GM12878 (cell line): Measurements from ENCODE around the gene CYB5A. TPM values are rescaled to one million over a fixed set of nuclear protein-coding genes. Genes with fewer than 3 reads are reported as not detected.

ENCODE experiments used
- ATAC-seq: fragments of 200-7000 bp; cut with Tn5 transposase; 3 replicates; pipeline ENCODE4 v1.9.1; 2020; ENCODE audit warnings: mild to moderate bottlenecking, moderate library complexity
- BruUV-seq: library from RNA; stranded (reverse); fragments of 400-500 nt; replicated peaks from 2 replicates; lab custom pipeline; 2021; lab: Mats Ljungman, UMichigan
- CTCF ChIA-PET: fragments of 300-600 bp; sonication (Branson Sonifier 250); formaldehyde crosslinking; extraction: SDS; loops from one replicate; lab custom pipeline; 2021; ENCODE audit warnings: inconsistent platforms; lab: Yijun Ruan, JAX
- POLR2A ChIA-PET: fragments of 350-600 bp; formaldehyde crosslinking; extraction: SDS; loops from one replicate; lab custom pipeline; 2021; ENCODE audit warnings: inconsistent platforms; lab: Charles Lee
- RAD21 ChIA-PET: fragments of 300-600 bp; sonication (Branson Sonifier 250); formaldehyde crosslinking; loops from one replicate; lab custom pipeline; 2023; ENCODE audit warnings: antibody characterized with exemption; ENCODE audit not compliant: unreplicated experiment; lab: Charles Lee
- SMC1A ChIA-PET: fragments of 300-600 bp; sonication (Branson Sonifier 250); formaldehyde crosslinking; loops from one replicate; lab custom pipeline; 2023; ENCODE audit not compliant: unreplicated experiment, uncharacterized antibody; lab: Charles Lee
- DNase-seq: peaks from one replicate; pipeline ENCODE4 v3.0.0-alpha.2; 2011; ENCODE audit warnings: low read depth, low spot score
- FAIRE-seq: peaks from 3 replicates; lab custom pipeline; 2011; peaks lifted over from hg19 to GRCh38; lab: Jason Lieb, UNC
- H2AFZ ChIP-seq: 2 replicates; pipeline ENCODE4 v1.6.0; 2011; ENCODE audit warnings: low read depth, low read length, control low read depth; ENCODE audit not compliant: control insufficient read depth
- H3K27ac ChIP-seq: 2 replicates; pipeline ENCODE4 v1.5.1; 2011; ENCODE audit warnings: control low read depth; ENCODE audit not compliant: control insufficient read depth, insufficient read depth
- H3K27me3 ChIP-seq, 2 experiments: replicated peaks in 1 of 2; 2 replicates each; pipeline versions ENCODE4 v1.6.0 to v1.6.1; 2011; ENCODE audit warnings: low read length in 1 of 2; ENCODE audit not compliant: control insufficient read depth in 2 of 2, insufficient read depth in 2 of 2
- H3K36me3 ChIP-seq, 2 experiments: 2 replicates each; pipeline ENCODE4 v1.5.1; 2011; ENCODE audit warnings: low read length in 1 of 2; ENCODE audit not compliant: control insufficient read depth in 2 of 2, insufficient read depth in 2 of 2
- H3K4me1 ChIP-seq: 2 replicates; pipeline ENCODE4 v1.6.1; 2011; ENCODE audit warnings: mild to moderate bottlenecking, low read length, moderate library complexity, mixed read lengths; ENCODE audit not compliant: control insufficient read depth, insufficient read depth
- H3K4me2 ChIP-seq: 2 replicates; pipeline ENCODE4 v1.6.0; 2011; ENCODE audit warnings: control low read depth; ENCODE audit not compliant: control insufficient read depth, insufficient read depth
- H3K4me3 ChIP-seq: fragments of 200-600 bp; sonication (generic); 2 replicates; pipeline ENCODE4 v1.5.1; 2016
- H3K79me2 ChIP-seq: 2 replicates; pipeline ENCODE4 v1.6.0; 2011; ENCODE audit warnings: low read length; ENCODE audit not compliant: control insufficient read depth, insufficient read depth
- H3K9ac ChIP-seq: 2 replicates; pipeline ENCODE4 v1.8.0; 2011; ENCODE audit warnings: low read length, control low read depth, mixed read lengths; ENCODE audit not compliant: control insufficient read depth, insufficient read depth
- H3K9me3 ChIP-seq: replicated peaks from 3 replicates; pipeline ENCODE4 v1.5.1; 2011; ENCODE audit warnings: mild to moderate bottlenecking, low read length; ENCODE audit not compliant: control insufficient read depth, insufficient read depth
- H4K20me1 ChIP-seq: 2 replicates; pipeline ENCODE4 v1.6.0; 2011; ENCODE audit not compliant: control insufficient read depth, insufficient read depth
- BMI1 ChIP-seq: fragments of 450-650 bp; IDR thresholded peaks from 2 replicates; pipeline ENCODE4 v1.6.1; 2016; ENCODE audit warnings: mild to moderate bottlenecking, moderate library complexity, borderline replicate concordance
- EED ChIP-seq: sonication (generic); IDR thresholded peaks from 2 replicates; pipeline ENCODE4 v1.6.1; 2016; ENCODE audit warnings: antibody characterized with exemption, low read depth
- IRF5 ChIP-seq: fragments of 450-650 bp; IDR thresholded peaks from 2 replicates; pipeline ENCODE4 v1.6.1; 2017; ENCODE audit warnings: borderline replicate concordance
- NRF1 ChIP-seq: conservative IDR thresholded peaks from 2 replicates; pipeline ENCODE4 v1.6.1; 2011; ENCODE audit warnings: mild to moderate bottlenecking, low read depth, low read length, improper control_type of control experiment
- SIN3A ChIP-seq: IDR thresholded peaks from 2 replicates; pipeline ENCODE4 v1.6.1; 2012; ENCODE audit warnings: low read depth, low read length, improper control_type of control experiment
- SIX5 ChIP-seq: IDR thresholded peaks from 2 replicates; pipeline ENCODE4 v1.6.1; 2011; ENCODE audit warnings: mild to moderate bottlenecking, low read depth, low read length, moderate library complexity; ENCODE audit not compliant: severe bottlenecking
- SPI1 ChIP-seq: IDR thresholded peaks from 2 replicates; pipeline ENCODE4 v1.6.1; 2011; ENCODE audit warnings: low read depth, mild to moderate bottlenecking, low read length, moderate library complexity, borderline replicate concordance; ENCODE audit not compliant: insufficient read depth
- TCF3 ChIP-seq: IDR thresholded peaks from 2 replicates; pipeline ENCODE4 v1.6.1; 2012; ENCODE audit warnings: low read depth, mild to moderate bottlenecking, low read length, borderline replicate concordance; ENCODE audit not compliant: insufficient read depth
- ZNF274 ChIP-seq: IDR thresholded peaks from one replicate; pipeline ENCODE4 v1.8.0; 2011; ENCODE audit not compliant: insufficient read length, insufficient read depth
- ZZZ3 ChIP-seq: IDR thresholded peaks from 2 replicates; pipeline ENCODE4 v1.6.1; 2011; ENCODE audit warnings: low read depth; ENCODE audit not compliant: control insufficient read depth, insufficient read length
- WGBS: methylation state at CpG from one replicate; pipeline ENCODE4 v1.1.6; 2016; ENCODE audit warnings: low lambda C conversion rate; ENCODE audit not compliant: insufficient replicate concordance, insufficient coverage; ENCODE audit errors: missing lambda C conversion rate; 5-methylcytosine and 5-hydroxymethylcytosine counted together
- in situ Hi-C: fragments of 300-500 bp; cut with MboI; formaldehyde crosslinking; loops from 9 replicates; pipeline ENCODE4 v1.14.3; 2018; ENCODE audit warnings: mixed read lengths
- intact Hi-C: fragments of 100-400 bp; cut with micrococcal nuclease; formaldehyde crosslinking; loops from one replicate; pipeline ENCODE4 v1.14.2; 2022; ENCODE audit not compliant: unreplicated experiment
- polyA plus RNA-seq, 11 experiments: library from polyadenylated mRNA; depleted of rRNA in 4 of 11; unstranded in 6 of 11; stranded (reverse) in 5 of 11; fragments of >200 nt; fragmentation: Nextera tagmentation in 4 of 11; fragmentation: Illumina TruSeq in 1 of 11; extraction: Ambion mirVana in 4 of 11; extraction: Trizol in 1 of 11; gene quantifications; 1 replicate in 1 of 11; 2 replicates in 10 of 11; pipeline versions ENCODE4 v1.2.1 to v1.2.3, GENCODE V29; 2011 to 2016; ENCODE audit warnings: inconsistent platforms in 2 of 11, missing spikeins in 2 of 11, low read depth in 1 of 11
- total RNA-seq, 4 experiments: library from RNA; depleted of rRNA in 3 of 4; stranded (reverse); fragments of >200 nt in 3 of 4; fragmentation: Illumina TruSeq in 1 of 4; extraction: Trizol in 1 of 4; gene quantifications; 2 replicates each; pipeline versions ENCODE4 v1.2.1 to v1.2.3, GENCODE V29; 2013 to 2021
- TF ChIP-seq, protein P1 (sequence below): IDR thresholded peaks from 2 replicates; pipeline ENCODE4 v1.6.1; 2012; ENCODE audit warnings: low read length, inconsistent platforms
- TF ChIP-seq, protein P2 (sequence below): fragments of 450-650 bp; IDR thresholded peaks from 2 replicates; pipeline ENCODE4 v1.6.1; 2017; ENCODE audit warnings: mild to moderate bottlenecking, moderate library complexity
- TF ChIP-seq, protein P3 (sequence below): fragments of 150-350 bp; IDR thresholded peaks from 2 replicates; pipeline ENCODE4 v1.6.1; 2016; ENCODE audit warnings: low read depth, low read length

Gene CYB5A
- total and polyA plus RNA-seq, 10 of the 15 experiments (the other 5 are each of a cell fraction or from before 2014, with no cell fraction given) = 60.2 to 129 (median 103) TPM

DNA sequence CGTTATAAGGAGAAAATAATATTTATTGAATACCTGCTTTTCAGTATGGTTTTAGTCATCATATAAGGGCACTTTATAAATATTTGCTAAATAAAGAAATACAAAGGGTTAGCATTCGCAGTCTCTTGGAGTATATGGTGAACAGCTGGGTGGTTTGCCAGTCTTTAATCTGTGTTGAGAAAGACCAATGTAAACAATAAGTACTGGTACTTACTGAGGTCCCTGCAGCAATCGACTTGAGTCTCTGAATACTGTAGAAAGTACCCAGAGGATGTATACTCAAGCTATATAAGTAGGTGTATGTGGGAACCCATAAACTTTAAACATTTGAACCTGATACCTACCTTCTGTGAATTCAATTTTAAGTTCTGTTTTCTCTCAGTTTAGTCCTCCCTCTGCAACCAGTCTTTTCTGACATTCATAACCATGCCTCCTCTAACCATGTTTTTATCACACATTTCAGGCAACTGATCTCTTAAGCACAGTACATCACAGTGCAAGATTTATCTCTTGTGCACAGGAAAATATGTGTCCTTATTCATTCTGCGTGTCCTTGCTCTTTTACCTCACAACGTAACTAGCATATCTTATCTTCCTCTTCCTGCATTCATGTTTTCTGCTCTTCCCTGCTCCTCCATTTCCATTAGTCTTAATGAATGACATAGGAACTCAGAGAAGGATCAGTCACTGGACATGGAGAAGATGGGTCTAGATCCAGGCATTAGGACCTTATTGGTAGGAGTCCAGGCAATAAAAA, 45.6 kb upstream of the CYB5A start:
- no peak overlapping the region for H3K4me3 ChIP-seq
- H3K4me1 ChIP-seq = peaks cover 5% of the 10 kb centered on the region
- ChIA-PET CTCF (interaction anchor here (3.6 kb wide), 1 partner anchor 140 kb away, joined by 17 read pairs; no protein-coding TSS in a partner anchor), RAD21 (no interaction called here), POLR2A (no interaction called here), SMC1A (no interaction called here)
- no peaks in the 10 kb centered on the region for H3K36me3 ChIP-seq
- H3K79me2 ChIP-seq = no peaks in the 10 kb centered on the region
- intact Hi-C loops = no loop called here
- ATAC-seq (no peak), DNase-seq (no peak), FAIRE-seq (no peak)
- no peak overlapping the region for H2AFZ ChIP-seq
- no peak overlapping the region for H3K9ac ChIP-seq
- no peak overlapping the region for H3K4me2 ChIP-seq
- peaks cover 3% of the 10 kb centered on the region; the same call in 2 of the 3 replicates for H3K9me3 ChIP-seq
- in situ Hi-C loops = no loop called here
- no TSS peak for BruUV-seq
- no peaks in the 10 kb centered on the region for H3K27me3 ChIP-seq
- H3K27ac ChIP-seq = no peak overlapping the region
- 71% methylated on average over 5 of the region's 5 CpGs for WGBS
- no peaks in the 10 kb centered on the region for H4K20me1 ChIP-seq
- TF ChIP-seq ZZZ3 = no peak
- TF ChIP-seq SIX5 = no peak
- TF ChIP-seq ZNF274 = no peak
- no peak for TF ChIP-seq IRF5
- TF ChIP-seq, protein P1, sequence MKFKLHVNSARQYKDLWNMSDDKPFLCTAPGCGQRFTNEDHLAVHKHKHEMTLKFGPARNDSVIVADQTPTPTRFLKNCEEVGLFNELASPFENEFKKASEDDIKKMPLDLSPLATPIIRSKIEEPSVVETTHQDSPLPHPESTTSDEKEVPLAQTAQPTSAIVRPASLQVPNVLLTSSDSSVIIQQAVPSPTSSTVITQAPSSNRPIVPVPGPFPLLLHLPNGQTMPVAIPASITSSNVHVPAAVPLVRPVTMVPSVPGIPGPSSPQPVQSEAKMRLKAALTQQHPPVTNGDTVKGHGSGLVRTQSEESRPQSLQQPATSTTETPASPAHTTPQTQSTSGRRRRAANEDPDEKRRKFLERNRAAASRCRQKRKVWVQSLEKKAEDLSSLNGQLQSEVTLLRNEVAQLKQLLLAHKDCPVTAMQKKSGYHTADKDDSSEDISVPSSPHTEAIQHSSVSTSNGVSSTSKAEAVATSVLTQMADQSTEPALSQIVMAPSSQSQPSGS = no peak
- no peak for TF ChIP-seq EED
- TF ChIP-seq NRF1 = no peak
- TF ChIP-seq TCF3 = no peak
- no peak for TF ChIP-seq SPI1
- TF ChIP-seq SIN3A = no peak
- TF ChIP-seq, protein P2, sequence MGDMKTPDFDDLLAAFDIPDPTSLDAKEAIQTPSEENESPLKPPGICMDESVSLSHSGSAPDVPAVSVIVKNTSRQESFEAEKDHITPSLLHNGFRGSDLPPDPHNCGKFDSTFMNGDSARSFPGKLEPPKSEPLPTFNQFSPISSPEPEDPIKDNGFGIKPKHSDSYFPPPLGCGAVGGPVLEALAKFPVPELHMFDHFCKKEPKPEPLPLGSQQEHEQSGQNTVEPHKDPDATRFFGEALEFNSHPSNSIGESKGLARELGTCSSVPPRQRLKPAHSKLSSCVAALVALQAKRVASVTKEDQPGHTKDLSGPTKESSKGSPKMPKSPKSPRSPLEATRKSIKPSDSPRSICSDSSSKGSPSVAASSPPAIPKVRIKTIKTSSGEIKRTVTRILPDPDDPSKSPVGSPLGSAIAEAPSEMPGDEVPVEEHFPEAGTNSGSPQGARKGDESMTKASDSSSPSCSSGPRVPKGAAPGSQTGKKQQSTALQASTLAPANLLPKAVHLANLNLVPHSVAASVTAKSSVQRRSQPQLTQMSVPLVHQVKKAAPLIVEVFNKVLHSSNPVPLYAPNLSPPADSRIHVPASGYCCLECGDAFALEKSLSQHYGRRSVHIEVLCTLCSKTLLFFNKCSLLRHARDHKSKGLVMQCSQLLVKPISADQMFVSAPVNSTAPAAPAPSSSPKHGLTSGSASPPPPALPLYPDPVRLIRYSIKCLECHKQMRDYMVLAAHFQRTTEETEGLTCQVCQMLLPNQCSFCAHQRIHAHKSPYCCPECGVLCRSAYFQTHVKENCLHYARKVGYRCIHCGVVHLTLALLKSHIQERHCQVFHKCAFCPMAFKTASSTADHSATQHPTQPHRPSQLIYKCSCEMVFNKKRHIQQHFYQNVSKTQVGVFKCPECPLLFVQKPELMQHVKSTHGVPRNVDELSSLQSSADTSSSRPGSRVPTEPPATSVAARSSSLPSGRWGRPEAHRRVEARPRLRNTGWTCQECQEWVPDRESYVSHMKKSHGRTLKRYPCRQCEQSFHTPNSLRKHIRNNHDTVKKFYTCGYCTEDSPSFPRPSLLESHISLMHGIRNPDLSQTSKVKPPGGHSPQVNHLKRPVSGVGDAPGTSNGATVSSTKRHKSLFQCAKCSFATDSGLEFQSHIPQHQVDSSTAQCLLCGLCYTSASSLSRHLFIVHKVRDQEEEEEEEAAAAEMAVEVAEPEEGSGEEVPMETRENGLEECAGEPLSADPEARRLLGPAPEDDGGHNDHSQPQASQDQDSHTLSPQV = no peak
- TF ChIP-seq, protein P3, sequence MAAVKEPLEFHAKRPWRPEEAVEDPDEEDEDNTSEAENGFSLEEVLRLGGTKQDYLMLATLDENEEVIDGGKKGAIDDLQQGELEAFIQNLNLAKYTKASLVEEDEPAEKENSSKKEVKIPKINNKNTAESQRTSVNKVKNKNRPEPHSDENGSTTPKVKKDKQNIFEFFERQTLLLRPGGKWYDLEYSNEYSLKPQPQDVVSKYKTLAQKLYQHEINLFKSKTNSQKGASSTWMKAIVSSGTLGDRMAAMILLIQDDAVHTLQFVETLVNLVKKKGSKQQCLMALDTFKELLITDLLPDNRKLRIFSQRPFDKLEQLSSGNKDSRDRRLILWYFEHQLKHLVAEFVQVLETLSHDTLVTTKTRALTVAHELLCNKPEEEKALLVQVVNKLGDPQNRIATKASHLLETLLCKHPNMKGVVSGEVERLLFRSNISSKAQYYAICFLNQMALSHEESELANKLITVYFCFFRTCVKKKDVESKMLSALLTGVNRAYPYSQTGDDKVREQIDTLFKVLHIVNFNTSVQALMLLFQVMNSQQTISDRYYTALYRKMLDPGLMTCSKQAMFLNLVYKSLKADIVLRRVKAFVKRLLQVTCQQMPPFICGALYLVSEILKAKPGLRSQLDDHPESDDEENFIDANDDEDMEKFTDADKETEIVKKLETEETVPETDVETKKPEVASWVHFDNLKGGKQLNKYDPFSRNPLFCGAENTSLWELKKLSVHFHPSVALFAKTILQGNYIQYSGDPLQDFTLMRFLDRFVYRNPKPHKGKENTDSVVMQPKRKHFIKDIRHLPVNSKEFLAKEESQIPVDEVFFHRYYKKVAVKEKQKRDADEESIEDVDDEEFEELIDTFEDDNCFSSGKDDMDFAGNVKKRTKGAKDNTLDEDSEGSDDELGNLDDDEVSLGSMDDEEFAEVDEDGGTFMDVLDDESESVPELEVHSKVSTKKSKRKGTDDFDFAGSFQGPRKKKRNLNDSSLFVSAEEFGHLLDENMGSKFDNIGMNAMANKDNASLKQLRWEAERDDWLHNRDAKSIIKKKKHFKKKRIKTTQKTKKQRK = no peak
- TF ChIP-seq BMI1 = no peak
